GM12878 (cell line): ENCODE measurements around the gene CDCA3. TPM values are rescaled to one million over a fixed set of nuclear protein-coding genes. Genes with fewer than 3 reads are reported as not detected.

Experiments
- ATAC-seq: fragments of 200-7000 bp; cut with Tn5 transposase; 3 replicates; pipeline ENCODE4 v1.9.1; 2020; ENCODE audit warnings: mild to moderate bottlenecking, moderate library complexity
- BruUV-seq: library from RNA; stranded (reverse); fragments of 400-500 nt; replicated peaks from 2 replicates; lab custom pipeline; 2021; lab: Mats Ljungman, UMichigan
- CTCF ChIA-PET: fragments of 300-600 bp; sonication (Branson Sonifier 250); formaldehyde crosslinking; extraction: SDS; loops from one replicate; lab custom pipeline; 2021; ENCODE audit warnings: inconsistent platforms; lab: Yijun Ruan, JAX
- POLR2A ChIA-PET: fragments of 350-600 bp; formaldehyde crosslinking; extraction: SDS; loops from one replicate; lab custom pipeline; 2021; ENCODE audit warnings: inconsistent platforms; lab: Charles Lee
- RAD21 ChIA-PET: fragments of 300-600 bp; sonication (Branson Sonifier 250); formaldehyde crosslinking; loops from one replicate; lab custom pipeline; 2023; ENCODE audit warnings: antibody characterized with exemption; ENCODE audit not compliant: unreplicated experiment; lab: Charles Lee
- SMC1A ChIA-PET: fragments of 300-600 bp; sonication (Branson Sonifier 250); formaldehyde crosslinking; loops from one replicate; lab custom pipeline; 2023; ENCODE audit not compliant: unreplicated experiment, uncharacterized antibody; lab: Charles Lee
- DNase-seq: peaks from one replicate; pipeline ENCODE4 v3.0.0-alpha.2; 2011; ENCODE audit warnings: low read depth, low spot score
- FAIRE-seq: peaks from 3 replicates; lab custom pipeline; 2011; peaks lifted over from hg19 to GRCh38; lab: Jason Lieb, UNC
- H2AFZ ChIP-seq: 2 replicates; pipeline ENCODE4 v1.6.0; 2011; ENCODE audit warnings: low read depth, low read length, control low read depth; ENCODE audit not compliant: control insufficient read depth
- H3K27ac ChIP-seq: 2 replicates; pipeline ENCODE4 v1.5.1; 2011; ENCODE audit warnings: control low read depth; ENCODE audit not compliant: control insufficient read depth, insufficient read depth
- H3K27me3 ChIP-seq, 2 experiments: replicated peaks in 1 of 2; 2 replicates each; pipeline versions ENCODE4 v1.6.0 to v1.6.1; 2011; ENCODE audit warnings: low read length in 1 of 2; ENCODE audit not compliant: control insufficient read depth in 2 of 2, insufficient read depth in 2 of 2
- H3K36me3 ChIP-seq, 2 experiments: 2 replicates each; pipeline ENCODE4 v1.5.1; 2011; ENCODE audit warnings: low read length in 1 of 2; ENCODE audit not compliant: control insufficient read depth in 2 of 2, insufficient read depth in 2 of 2
- H3K4me1 ChIP-seq: 2 replicates; pipeline ENCODE4 v1.6.1; 2011; ENCODE audit warnings: mild to moderate bottlenecking, low read length, moderate library complexity, mixed read lengths; ENCODE audit not compliant: control insufficient read depth, insufficient read depth
- H3K4me2 ChIP-seq: 2 replicates; pipeline ENCODE4 v1.6.0; 2011; ENCODE audit warnings: control low read depth; ENCODE audit not compliant: control insufficient read depth, insufficient read depth
- H3K4me3 ChIP-seq: fragments of 200-600 bp; sonication (generic); 2 replicates; pipeline ENCODE4 v1.5.1; 2016
- H3K79me2 ChIP-seq: 2 replicates; pipeline ENCODE4 v1.6.0; 2011; ENCODE audit warnings: low read length; ENCODE audit not compliant: control insufficient read depth, insufficient read depth
- H3K9ac ChIP-seq: 2 replicates; pipeline ENCODE4 v1.8.0; 2011; ENCODE audit warnings: low read length, control low read depth, mixed read lengths; ENCODE audit not compliant: control insufficient read depth, insufficient read depth
- H3K9me3 ChIP-seq: replicated peaks from 3 replicates; pipeline ENCODE4 v1.5.1; 2011; ENCODE audit warnings: mild to moderate bottlenecking, low read length; ENCODE audit not compliant: control insufficient read depth, insufficient read depth
- H4K20me1 ChIP-seq: 2 replicates; pipeline ENCODE4 v1.6.0; 2011; ENCODE audit not compliant: control insufficient read depth, insufficient read depth
- ASH2L ChIP-seq: fragments of 300-600, 200-600 bp; sonication (generic); IDR thresholded peaks from 2 replicates; pipeline ENCODE4 v1.6.1; 2017; ENCODE audit warnings: low read depth, mild to moderate bottlenecking, borderline replicate concordance
- ATF7 ChIP-seq: fragments of 450-650 bp; IDR thresholded peaks from 2 replicates; pipeline ENCODE4 v1.6.1; 2016; ENCODE audit warnings: low read depth, mild to moderate bottlenecking
- CREM ChIP-seq: IDR thresholded peaks from 2 replicates; pipeline ENCODE4 v1.6.1; 2014; ENCODE audit warnings: antibody characterized with exemption, low read depth
- PAX8 ChIP-seq: fragments of 450-650 bp; IDR thresholded peaks from 2 replicates; pipeline ENCODE4 v1.6.1; 2017; ENCODE audit warnings: mild to moderate bottlenecking, moderate library complexity
- POLR2A ChIP-seq: IDR thresholded peaks from 2 replicates; pipeline ENCODE4 v1.6.1; 2011; ENCODE audit warnings: low read depth, mild to moderate bottlenecking, low read length
- SUPT20H ChIP-seq: IDR thresholded peaks from 2 replicates; pipeline ENCODE4 v1.6.1; 2011; ENCODE audit warnings: low read depth, mild to moderate bottlenecking, low read length, moderate library complexity, borderline replicate concordance; ENCODE audit not compliant: control insufficient read depth
- USF2 ChIP-seq: IDR thresholded peaks from 2 replicates; pipeline ENCODE4 v1.6.1; 2011; ENCODE audit warnings: low read depth, low read length, improper control_type of control experiment, borderline replicate concordance
- ZBTB40 ChIP-seq: fragments of 450-650 bp; IDR thresholded peaks from 2 replicates; pipeline ENCODE4 v1.6.1; 2016; ENCODE audit warnings: mild to moderate bottlenecking, moderate library complexity, borderline replicate concordance
- ZZZ3 ChIP-seq: IDR thresholded peaks from 2 replicates; pipeline ENCODE4 v1.6.1; 2011; ENCODE audit warnings: low read depth; ENCODE audit not compliant: control insufficient read depth, insufficient read length
- WGBS: methylation state at CpG from one replicate; pipeline ENCODE4 v1.1.6; 2016; ENCODE audit warnings: low lambda C conversion rate; ENCODE audit not compliant: insufficient replicate concordance, insufficient coverage; ENCODE audit errors: missing lambda C conversion rate; 5-methylcytosine and 5-hydroxymethylcytosine counted together
- in situ Hi-C: fragments of 300-500 bp; cut with MboI; formaldehyde crosslinking; loops from 9 replicates; pipeline ENCODE4 v1.14.3; 2018; ENCODE audit warnings: mixed read lengths
- intact Hi-C: fragments of 100-400 bp; cut with micrococcal nuclease; formaldehyde crosslinking; loops from one replicate; pipeline ENCODE4 v1.14.2; 2022; ENCODE audit not compliant: unreplicated experiment
- polyA plus RNA-seq, 11 experiments: library from polyadenylated mRNA; depleted of rRNA in 4 of 11; unstranded in 6 of 11; stranded (reverse) in 5 of 11; fragments of >200 nt; fragmentation: Nextera tagmentation in 4 of 11; fragmentation: Illumina TruSeq in 1 of 11; extraction: Ambion mirVana in 4 of 11; extraction: Trizol in 1 of 11; gene quantifications; 1 replicate in 1 of 11; 2 replicates in 10 of 11; pipeline versions ENCODE4 v1.2.1 to v1.2.3, GENCODE V29; 2011 to 2016; ENCODE audit warnings: inconsistent platforms in 2 of 11, missing spikeins in 2 of 11, low read depth in 1 of 11
- total RNA-seq, 4 experiments: library from RNA; depleted of rRNA in 3 of 4; stranded (reverse); fragments of >200 nt in 3 of 4; fragmentation: Illumina TruSeq in 1 of 4; extraction: Trizol in 1 of 4; gene quantifications; 2 replicates each; pipeline versions ENCODE4 v1.2.1 to v1.2.3, GENCODE V29; 2013 to 2021
- TF ChIP-seq, protein P1 (sequence below): fragments of 150-350 bp; IDR thresholded peaks from 2 replicates; pipeline ENCODE4 v1.6.1; 2016; ENCODE audit warnings: low read depth, low read length
- TF ChIP-seq, protein P2 (sequence below): fragments of 150-350 bp; IDR thresholded peaks from 2 replicates; pipeline ENCODE4 v1.6.1; 2014; ENCODE audit warnings: mild to moderate bottlenecking, low read depth, low read length

The CDCA3 gene
- total and polyA plus RNA-seq, 10 of the 15 experiments (the other 5 are each of a cell fraction or from before 2014, with no cell fraction given): 34.5 to 148 (median 97.4) TPM

GRCh38 chr12:6883683-6884082, 32.6 kb upstream of the CDCA3 start:
- Histone ChIP-seq H3K9me3 (no peaks in the 10 kb centered on the region), H3K27me3 (no peaks in the 10 kb centered on the region), H3K27ac (no peak overlapping the region), H3K4me1 (no peaks in the 10 kb centered on the region), H3K36me3 (peaks cover 0 to 10% of the 10 kb centered on the region in 2 experiments; a peak in 3 of 4 replicates), H4K20me1 (no peaks in the 10 kb centered on the region), H3K79me2 (no peaks in the 10 kb centered on the region), H2AFZ (no peak overlapping the region), H3K9ac (no peak overlapping the region), H3K4me3 (no peak overlapping the region), H3K4me2 (no peak overlapping the region)
- ChIA-PET SMC1A (interaction anchor here (0.8 kb wide), 1 partner anchor 11 kb away, joined by 3 read pairs; the partner anchor contains the start of gene SPSB2), CTCF (interaction anchor here (4.5 kb wide), 1 partner anchor 12 kb away, joined by 19 read pairs; the partner anchor contains the start of gene SPSB2), RAD21 (no interaction called here), POLR2A (no interaction called here)
- no peak for ATAC-seq
- 96% methylated on average over 11 of the region's 11 CpGs for WGBS
- no peak for DNase-seq
- intact Hi-C loops: no loop called here
- in situ Hi-C loops: no loop called here
- no peak for FAIRE-seq
- BruUV-seq: no TSS peak
- TF ChIP-seq PAX8 (no peak), ATF7 (no peak), ZBTB40 (no peak), POLR2A (no peak), USF2 (no peak), ASH2L (no peak), CREM (no peak), ZZZ3 (no peak), SUPT20H (no peak)
- TF ChIP-seq, protein P1, sequence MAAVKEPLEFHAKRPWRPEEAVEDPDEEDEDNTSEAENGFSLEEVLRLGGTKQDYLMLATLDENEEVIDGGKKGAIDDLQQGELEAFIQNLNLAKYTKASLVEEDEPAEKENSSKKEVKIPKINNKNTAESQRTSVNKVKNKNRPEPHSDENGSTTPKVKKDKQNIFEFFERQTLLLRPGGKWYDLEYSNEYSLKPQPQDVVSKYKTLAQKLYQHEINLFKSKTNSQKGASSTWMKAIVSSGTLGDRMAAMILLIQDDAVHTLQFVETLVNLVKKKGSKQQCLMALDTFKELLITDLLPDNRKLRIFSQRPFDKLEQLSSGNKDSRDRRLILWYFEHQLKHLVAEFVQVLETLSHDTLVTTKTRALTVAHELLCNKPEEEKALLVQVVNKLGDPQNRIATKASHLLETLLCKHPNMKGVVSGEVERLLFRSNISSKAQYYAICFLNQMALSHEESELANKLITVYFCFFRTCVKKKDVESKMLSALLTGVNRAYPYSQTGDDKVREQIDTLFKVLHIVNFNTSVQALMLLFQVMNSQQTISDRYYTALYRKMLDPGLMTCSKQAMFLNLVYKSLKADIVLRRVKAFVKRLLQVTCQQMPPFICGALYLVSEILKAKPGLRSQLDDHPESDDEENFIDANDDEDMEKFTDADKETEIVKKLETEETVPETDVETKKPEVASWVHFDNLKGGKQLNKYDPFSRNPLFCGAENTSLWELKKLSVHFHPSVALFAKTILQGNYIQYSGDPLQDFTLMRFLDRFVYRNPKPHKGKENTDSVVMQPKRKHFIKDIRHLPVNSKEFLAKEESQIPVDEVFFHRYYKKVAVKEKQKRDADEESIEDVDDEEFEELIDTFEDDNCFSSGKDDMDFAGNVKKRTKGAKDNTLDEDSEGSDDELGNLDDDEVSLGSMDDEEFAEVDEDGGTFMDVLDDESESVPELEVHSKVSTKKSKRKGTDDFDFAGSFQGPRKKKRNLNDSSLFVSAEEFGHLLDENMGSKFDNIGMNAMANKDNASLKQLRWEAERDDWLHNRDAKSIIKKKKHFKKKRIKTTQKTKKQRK: no peak
- TF ChIP-seq, protein P2, sequence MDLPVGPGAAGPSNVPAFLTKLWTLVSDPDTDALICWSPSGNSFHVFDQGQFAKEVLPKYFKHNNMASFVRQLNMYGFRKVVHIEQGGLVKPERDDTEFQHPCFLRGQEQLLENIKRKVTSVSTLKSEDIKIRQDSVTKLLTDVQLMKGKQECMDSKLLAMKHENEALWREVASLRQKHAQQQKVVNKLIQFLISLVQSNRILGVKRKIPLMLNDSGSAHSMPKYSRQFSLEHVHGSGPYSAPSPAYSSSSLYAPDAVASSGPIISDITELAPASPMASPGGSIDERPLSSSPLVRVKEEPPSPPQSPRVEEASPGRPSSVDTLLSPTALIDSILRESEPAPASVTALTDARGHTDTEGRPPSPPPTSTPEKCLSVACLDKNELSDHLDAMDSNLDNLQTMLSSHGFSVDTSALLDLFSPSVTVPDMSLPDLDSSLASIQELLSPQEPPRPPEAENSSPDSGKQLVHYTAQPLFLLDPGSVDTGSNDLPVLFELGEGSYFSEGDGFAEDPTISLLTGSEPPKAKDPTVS: no peak
